Testis (tissue), 3 donors: ENCODE data around the gene KRR1. TPM values are rescaled to one million over a fixed set of nuclear protein-coding genes. Genes with fewer than 3 reads are reported as not detected.
A peak's percentile ranks its signal among the peaks of the same experiment; 100 is the strongest.
"Not testable (repeated sequence)": the region's sequence is repeated elsewhere in the genome, so short reads cannot be mapped to it uniquely, and the experiment has no call there.

Experiments
- DNase-seq: peaks from one replicate; pipeline ENCODE4 v3.0.0-alpha.2; 2019
- H3K27ac ChIP-seq, 2 donors: fragments of 200-600 bp; sonication (generic); one replicate each; pipeline ENCODE4 v1.5.1; 2019
- H3K27me3 ChIP-seq: fragments of 200-600 bp; sonication (generic); one replicate; pipeline ENCODE4 v1.5.1; 2019
- H3K36me3 ChIP-seq: fragments of 200-600 bp; sonication (generic); one replicate; pipeline ENCODE4 v1.5.1; 2017; ENCODE audit warnings: low read depth; ENCODE audit errors: missing control alignments
- H3K4me1 ChIP-seq: fragments of 200-600 bp; sonication (generic); one replicate; pipeline ENCODE4 v1.5.1; 2019
- H3K4me3 ChIP-seq, 2 donors: fragments of 200-600 bp; sonication (generic); one replicate each; pipeline ENCODE4 v1.5.1; 2017 to 2019
- H3K9me3 ChIP-seq: fragments of 200-600 bp; sonication (generic); one replicate; pipeline ENCODE4 v1.5.1; 2017
- POLR2A ChIP-seq: fragments of 450-650 bp; IDR thresholded peaks from one replicate; pipeline ENCODE4 v1.6.1; 2017; ENCODE audit warnings: antibody characterized with exemption, mild to moderate bottlenecking, moderate library complexity
- WGBS, 2 donors: methylation state at CpG; one replicate each; pipeline ENCODE4 v1.1.5; 2018; 5-methylcytosine and 5-hydroxymethylcytosine counted together
- intact Hi-C: fragments of 100-400 bp; cut with DNase I; formaldehyde crosslinking; loops from one replicate; pipeline ENCODE4 v1.15.1; 2023; ENCODE audit warnings: low total_unique reads
- polyA plus RNA-seq: library from polyadenylated mRNA; stranded (reverse); fragments of 350-450 nt; fragmentation: Illumina TruSeq; extraction: RNeasy Lipid Tissue Mini Kit (QIAGEN cat#74804); gene quantifications from one replicate; pipeline ENCODE4 v1.2.3, GENCODE V29; 2014; ENCODE audit warnings: low read depth, low replicate concordance; ENCODE audit not compliant: insufficient read depth
- total RNA-seq, 2 donors: library from RNA; depleted of rRNA; stranded (reverse); fragments of >200 nt; gene quantifications; one replicate each; pipeline ENCODE4 v1.2.3, GENCODE V29; 2016
- TF ChIP-seq, protein P1 (sequence below), 3 experiments: fragments of 450-650 bp in 2 of 3; fragments of 200-600 bp in 1 of 3; sonication (generic) in 1 of 3; IDR thresholded peaks; one replicate each; pipeline ENCODE4 v1.5.1; 2016 to 2019; ENCODE audit warnings: antibody characterized with exemption in 3 of 3, mild to moderate bottlenecking in 2 of 3, moderate library complexity in 1 of 3

Gene KRR1
- total and polyA plus RNA-seq, 3 donors from 2014 or later, result 24.8 to 38.8 (median 37.5) TPM

- no peak for DNase-seq
- WGBS, 2 donors, result 69 to 76% methylated on average over 2 of the region's 2 CpGs
- Histone ChIP-seq H3K36me3 (no peaks in the 10 kb centered on the region), H3K27ac (no peak overlapping the region), H3K4me1 (no peaks in the 10 kb centered on the region), H3K4me3 (no peak overlapping the region), H3K9me3 (no peaks in the 10 kb centered on the region), H3K27me3 (no peaks in the 10 kb centered on the region)
- TF ChIP-seq POLR2A, result no peak
- TF ChIP-seq, protein P1, sequence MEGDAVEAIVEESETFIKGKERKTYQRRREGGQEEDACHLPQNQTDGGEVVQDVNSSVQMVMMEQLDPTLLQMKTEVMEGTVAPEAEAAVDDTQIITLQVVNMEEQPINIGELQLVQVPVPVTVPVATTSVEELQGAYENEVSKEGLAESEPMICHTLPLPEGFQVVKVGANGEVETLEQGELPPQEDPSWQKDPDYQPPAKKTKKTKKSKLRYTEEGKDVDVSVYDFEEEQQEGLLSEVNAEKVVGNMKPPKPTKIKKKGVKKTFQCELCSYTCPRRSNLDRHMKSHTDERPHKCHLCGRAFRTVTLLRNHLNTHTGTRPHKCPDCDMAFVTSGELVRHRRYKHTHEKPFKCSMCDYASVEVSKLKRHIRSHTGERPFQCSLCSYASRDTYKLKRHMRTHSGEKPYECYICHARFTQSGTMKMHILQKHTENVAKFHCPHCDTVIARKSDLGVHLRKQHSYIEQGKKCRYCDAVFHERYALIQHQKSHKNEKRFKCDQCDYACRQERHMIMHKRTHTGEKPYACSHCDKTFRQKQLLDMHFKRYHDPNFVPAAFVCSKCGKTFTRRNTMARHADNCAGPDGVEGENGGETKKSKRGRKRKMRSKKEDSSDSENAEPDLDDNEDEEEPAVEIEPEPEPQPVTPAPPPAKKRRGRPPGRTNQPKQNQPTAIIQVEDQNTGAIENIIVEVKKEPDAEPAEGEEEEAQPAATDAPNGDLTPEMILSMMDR (IDR thresholded peaks at IDR 0.05), result no peak
- intact Hi-C loops, result no loop called here
These were observed 16.9 kb upstream of the KRR1 start for GRCh38 chr12:75528272-75528671.

DNA sequence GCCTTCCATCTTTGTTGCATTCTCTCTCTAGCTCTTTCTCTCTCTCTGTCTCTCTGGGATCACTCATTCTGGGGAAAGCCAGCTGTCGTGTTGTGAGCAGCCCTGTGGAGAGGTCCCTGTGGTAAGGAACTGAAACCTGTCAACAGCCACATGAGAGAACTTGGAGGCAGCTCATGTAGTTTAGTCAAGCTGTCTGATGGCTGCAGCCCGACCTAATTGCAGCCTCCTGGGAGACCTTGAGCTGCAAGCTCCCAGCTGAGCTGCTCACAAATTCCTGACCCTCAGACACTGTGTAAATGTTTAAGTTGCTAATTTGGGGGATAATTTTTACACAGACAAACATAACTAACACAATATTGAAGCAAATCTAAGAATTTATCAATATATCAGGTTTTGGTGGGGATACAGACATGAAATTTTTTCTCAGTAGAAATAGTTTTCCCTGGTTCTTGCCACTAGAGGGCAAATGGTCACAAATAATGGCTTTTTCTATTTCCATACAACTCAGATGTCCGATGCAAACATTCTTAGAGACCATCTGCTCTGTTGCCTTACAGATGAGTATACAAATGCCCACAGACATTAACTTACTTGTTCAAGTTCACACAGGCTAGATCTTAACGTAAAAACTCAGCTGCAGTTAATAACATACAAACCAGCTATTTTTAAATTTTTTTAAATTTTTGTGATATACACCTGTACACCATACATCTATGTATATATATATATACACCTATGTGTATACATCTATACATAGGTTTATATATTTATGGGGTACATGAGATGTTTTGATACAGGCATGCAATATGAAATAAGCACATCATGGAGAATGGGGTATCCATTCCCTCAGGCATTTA, 15.5 kb upstream of the KRR1 start:
- intact Hi-C loops, result no loop called here
- H3K4me3 ChIP-seq, result no peak overlapping the region
- TF ChIP-seq, protein P1 (IDR thresholded peaks at IDR 0.05), result peak in 2 of 3 experiments; percentile 55 to 67
- TF ChIP-seq POLR2A, result no peak
- no peak for DNase-seq
- 37 to 38% methylated on average over 3 to 4 of the region's 4 CpGs for WGBS, 2 donors
- H3K36me3 ChIP-seq, result no peaks in the 10 kb centered on the region
- no peaks in the 10 kb centered on the region for H3K9me3 ChIP-seq
- no peak overlapping the region for H3K27ac ChIP-seq
- H3K4me1 ChIP-seq, result no peaks in the 10 kb centered on the region
- H3K27me3 ChIP-seq, result no peaks in the 10 kb centered on the region

- intact Hi-C loops, result no loop called here
- H3K36me3 ChIP-seq, result no peaks in the 10 kb centered on the region
- no peaks in the 10 kb centered on the region for H3K27me3 ChIP-seq
- no peaks in the 10 kb centered on the region for H3K9me3 ChIP-seq
- no peak overlapping the region for H3K4me3 ChIP-seq
- H3K27ac ChIP-seq, result no peak overlapping the region
- TF ChIP-seq POLR2A, result no peak
- TF ChIP-seq, protein P1 (IDR thresholded peaks at IDR 0.05), result peak in 1 of 3 experiments; percentile 8
- 35 to 41% methylated on average over 1 of the region's 1 CpG for WGBS, 2 donors
- H3K4me1 ChIP-seq, result no peaks in the 10 kb centered on the region
- DNase-seq, result no peak
These were observed 13.9 kb upstream of the KRR1 start for GRCh38 chr12:75525263-75525662.

- H3K4me1 ChIP-seq, DNase-seq, intact Hi-C loops, H3K27me3 ChIP-seq, H3K36me3 ChIP-seq, H3K4me3 ChIP-seq, H3K9me3 ChIP-seq, H3K27ac ChIP-seq: not testable (repeated sequence)
- WGBS, 2 donors, result 86 to 92% methylated on average over 5 of the region's 5 CpGs
These were observed 10.7 kb upstream of the KRR1 start for GRCh38 chr12:75522124-75522523.

DNA sequence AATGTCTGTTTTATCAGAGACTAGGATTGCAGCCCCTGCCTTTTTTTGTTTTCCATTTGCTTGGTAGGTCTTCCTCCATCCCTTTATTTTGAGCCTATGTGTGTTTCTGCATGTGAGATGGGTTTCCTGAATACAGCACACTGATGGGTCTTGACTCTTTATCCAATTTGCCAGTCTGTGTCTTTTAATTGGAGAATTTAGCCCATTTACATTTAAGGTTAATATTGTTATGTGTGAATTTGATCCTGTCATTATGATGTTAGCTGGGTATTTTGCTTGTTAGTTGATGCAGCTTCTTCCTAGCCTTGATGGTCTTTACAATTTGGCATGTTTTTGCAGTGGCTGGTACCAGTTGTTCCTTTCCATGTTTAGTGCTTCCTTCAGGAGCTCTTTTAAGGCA, 9.8 kb upstream of the KRR1 start:
- DNase-seq, H3K27ac ChIP-seq, H3K4me3 ChIP-seq, H3K27me3 ChIP-seq, H3K9me3 ChIP-seq, H3K4me1 ChIP-seq, intact Hi-C loops, H3K36me3 ChIP-seq: not testable (repeated sequence)

DNA sequence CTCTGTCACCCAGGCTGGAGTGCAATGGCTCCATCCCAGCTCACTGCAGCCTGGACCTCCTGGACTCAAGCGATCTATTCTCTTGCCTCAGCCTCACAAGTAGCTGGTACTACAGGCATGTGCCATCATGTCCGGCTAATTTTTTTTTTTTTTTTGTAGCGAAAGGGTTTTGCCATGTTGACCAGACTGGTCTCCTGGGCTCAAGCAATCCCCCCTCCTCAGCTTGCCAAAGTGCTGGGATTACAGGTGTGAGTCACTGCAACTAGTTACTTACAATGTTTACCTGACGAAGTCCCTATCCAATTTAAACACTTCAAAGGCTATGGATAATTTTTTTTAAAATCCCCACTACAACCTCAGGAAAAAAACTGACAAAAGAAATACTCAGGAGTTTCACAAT, 1.8 kb downstream of the KRR1 start:
- intact Hi-C loops, result loop anchor here (10.0 kb wide), 1 partner anchor 175 kb away; the partner anchor contains the start of genes CAPS2 and GLIPR1L1
- H3K27ac ChIP-seq, result no peak overlapping the region
- peaks cover 8% of the 10 kb centered on the region for H3K4me1 ChIP-seq
- WGBS, 2 donors, result 49 to 56% methylated on average over 4 of the region's 4 CpGs
- no peak for TF ChIP-seq POLR2A
- TF ChIP-seq, protein P1 (IDR thresholded peaks at IDR 0.05), result no peak
- no peaks in the 10 kb centered on the region for H3K36me3 ChIP-seq
- no peaks in the 10 kb centered on the region for H3K9me3 ChIP-seq
- no peak overlapping the region for H3K4me3 ChIP-seq
- no peaks in the 10 kb centered on the region for H3K27me3 ChIP-seq
- no peak for DNase-seq
